Erythroblast (primary cell): ENCODE measurements around the gene SORL1-AS1.

ENCODE experiments used
- GATA1 ChIP-seq: IDR thresholded peaks from 2 replicates; pipeline ENCODE4 v1.6.1; 2011; ENCODE audit warnings: low read depth, mild to moderate bottlenecking, control low read depth, low read length, moderate library complexity
- POLR2A ChIP-seq: IDR thresholded peaks from 2 replicates; pipeline ENCODE4 v1.6.1; 2011; ENCODE audit warnings: mild to moderate bottlenecking, low read length

GRCh38 chr11:121471167-121471566 is 18.4 kb upstream of the SORL1-AS1 start:
- no peak for TF ChIP-seq POLR2A
- TF ChIP-seq GATA1: no peak
